Stimulated activated CD8-positive, alpha-beta memory T cell treated with anti-CD3 and anti-CD28 coated beads, Interleukin-12 subunit alpha, Interleukin-12 subunit beta, amount 100 ng/mL, for 24 hours (primary cell): ENCODE data around the gene CRYBG3.

Experiments
- DNase-seq: peaks from one replicate; pipeline ENCODE4 v3.0.0-alpha.2; 2020; ENCODE audit errors: extremely low read depth

CRYBG3 gene

DNA sequence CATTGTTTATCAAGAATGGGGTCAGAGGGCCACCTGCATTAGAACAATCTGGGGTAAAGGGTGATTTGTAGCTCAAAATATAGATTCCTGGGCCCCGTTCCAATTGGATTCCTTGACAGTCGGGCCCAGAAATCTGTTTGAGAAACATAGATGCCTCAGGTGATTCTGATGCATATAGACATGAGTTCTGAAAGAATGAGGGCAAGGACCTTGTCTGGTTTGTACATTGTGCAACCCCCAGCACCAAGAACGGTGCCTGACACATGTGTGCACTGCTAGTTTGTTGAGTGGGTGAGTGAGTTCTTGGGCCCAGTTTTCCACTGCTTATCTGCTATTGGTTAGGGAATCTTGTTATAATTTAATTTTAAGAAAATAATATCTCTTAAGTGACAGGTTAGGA, 16.6 kb downstream of the CRYBG3 start:
- no peak for DNase-seq

DNA sequence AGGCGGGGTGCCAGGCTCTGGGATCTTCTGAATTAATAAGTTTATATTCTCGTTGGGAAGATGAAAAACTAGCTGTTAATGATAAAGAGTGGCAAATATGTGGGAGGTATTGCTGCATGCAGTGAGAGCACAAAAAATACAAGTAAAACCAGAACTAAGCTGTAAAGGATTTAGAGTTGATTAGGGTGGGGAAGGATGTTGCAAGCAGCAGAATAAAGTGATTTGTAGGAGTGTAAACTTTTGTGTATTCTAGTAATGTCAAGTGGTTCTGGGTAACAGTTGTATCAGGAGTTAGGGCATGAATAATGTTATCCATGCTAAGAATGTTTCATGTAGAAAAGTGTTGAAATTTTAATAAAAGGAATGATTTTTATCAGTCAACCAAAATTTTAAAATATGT, 18.1 kb downstream of the CRYBG3 start:
- no peak for DNase-seq

DNA sequence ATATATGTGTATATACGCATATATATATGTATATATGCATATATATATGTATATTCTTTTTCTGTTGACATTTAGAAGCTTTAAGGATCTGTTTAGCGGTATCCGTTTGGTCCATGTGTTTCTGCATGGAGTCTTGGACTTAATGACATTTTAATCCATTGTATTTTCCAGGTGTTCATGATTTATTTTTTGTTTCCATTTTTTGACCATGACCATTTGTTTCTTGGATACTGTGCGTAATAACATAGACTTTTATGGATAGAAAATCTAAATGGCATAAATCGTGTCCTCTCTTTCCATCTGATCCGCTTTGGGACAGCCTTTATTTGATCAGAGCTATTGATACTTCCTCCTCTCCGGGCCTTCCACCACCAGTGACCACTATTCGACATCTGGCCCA, 19.5 kb downstream of the CRYBG3 start:
- DNase-seq, result no peak

DNA sequence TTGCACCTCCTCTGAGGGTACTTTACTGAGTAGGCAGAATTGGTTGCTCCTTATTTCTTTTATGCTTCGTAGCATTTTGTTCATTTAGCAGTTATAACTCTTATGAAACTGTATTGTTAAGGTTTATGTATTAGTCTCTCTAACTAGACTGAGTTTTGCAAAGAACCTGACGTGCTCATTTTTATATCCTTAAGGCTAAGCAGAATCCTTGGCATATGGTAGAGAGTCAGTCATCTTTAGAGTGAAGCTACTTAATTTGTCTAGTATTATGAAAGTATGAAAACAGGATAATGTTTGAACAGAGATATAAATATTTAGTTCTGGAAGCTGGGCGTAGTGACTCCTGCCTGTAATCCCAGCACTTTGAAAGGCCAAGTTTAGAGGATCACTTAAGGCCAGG, 20.1 kb downstream of the CRYBG3 start:
- no peak for DNase-seq

DNA sequence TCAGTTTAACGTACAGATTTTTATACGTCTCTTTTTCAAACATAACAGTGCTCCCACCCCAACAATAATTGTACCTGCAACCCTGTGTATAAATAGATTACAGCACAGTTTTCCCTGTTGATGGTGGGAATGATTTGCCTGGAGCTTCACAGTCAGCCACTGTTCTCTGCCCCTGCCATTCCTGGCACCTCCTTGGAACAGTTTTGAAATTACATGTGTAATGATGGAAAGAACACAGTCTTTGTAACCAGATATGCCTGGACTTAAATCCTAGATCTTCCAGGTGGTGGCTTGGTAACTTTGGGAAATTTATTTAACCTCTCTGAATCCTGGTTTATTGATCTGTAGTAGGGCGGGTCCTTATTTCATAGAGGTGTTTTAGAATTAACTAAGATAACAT, 27.0 kb downstream of the CRYBG3 start:
- DNase-seq, result no peak

DNA sequence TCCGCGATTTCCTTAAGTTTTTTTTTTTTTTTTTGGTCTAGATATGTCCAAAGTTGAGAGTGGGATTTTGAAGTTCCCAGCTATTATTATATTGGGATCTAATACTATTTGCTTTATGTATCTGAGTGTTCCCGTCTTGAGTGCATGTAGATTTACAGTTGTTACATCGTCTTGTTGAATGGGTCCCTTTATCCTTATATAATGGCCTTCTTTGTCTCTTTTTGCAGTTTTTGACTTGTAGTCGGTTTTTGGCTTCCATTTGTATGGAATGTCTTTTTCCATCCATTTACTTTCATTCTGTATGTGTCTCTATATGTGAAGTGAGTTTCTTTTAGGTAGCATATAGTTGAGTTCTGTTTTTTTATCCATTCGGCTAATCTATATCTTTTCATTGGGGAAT, 35.6 kb downstream of the CRYBG3 start:
- no peak for DNase-seq

DNA sequence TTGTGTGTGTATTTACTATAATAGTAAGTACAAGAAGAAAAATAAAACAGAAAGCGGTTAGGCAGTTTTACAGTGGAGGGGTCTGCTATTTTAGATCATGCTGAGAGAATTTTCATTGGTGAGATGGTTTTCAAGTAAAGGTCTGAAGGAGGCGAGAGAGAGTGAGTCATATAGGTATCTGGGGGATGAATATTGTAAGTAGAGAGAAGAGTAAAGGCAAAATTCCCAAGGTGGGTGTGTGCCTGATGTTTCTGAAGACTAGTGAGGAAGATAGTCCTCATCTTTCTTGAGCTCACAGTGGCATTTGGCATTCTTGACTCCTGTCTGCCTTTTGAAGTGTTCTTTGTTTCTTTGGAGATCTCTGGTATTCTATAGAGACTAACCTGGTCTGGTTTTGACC, 38.6 kb downstream of the CRYBG3 start:
- DNase-seq, result no peak

DNA sequence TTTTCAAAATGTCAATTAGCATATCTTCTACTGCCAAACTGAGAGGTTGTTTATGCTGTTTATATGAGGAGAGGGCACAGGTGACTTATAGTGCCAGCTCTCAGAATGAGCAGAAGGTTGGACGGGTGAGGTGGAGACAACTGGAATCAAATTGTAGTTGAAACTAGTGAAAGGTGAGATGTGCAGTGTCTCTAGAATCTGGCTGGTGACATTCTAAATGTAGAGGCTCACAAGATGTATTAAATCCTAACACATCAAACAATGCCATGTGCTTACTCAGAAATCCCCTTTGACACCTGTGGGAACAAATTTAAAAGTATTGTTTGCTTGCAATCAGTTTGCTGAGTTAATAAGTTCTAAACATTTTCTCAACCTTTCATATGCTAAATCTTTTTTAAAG, 40.8 kb downstream of the CRYBG3 start:
- DNase-seq, result no peak

DNA sequence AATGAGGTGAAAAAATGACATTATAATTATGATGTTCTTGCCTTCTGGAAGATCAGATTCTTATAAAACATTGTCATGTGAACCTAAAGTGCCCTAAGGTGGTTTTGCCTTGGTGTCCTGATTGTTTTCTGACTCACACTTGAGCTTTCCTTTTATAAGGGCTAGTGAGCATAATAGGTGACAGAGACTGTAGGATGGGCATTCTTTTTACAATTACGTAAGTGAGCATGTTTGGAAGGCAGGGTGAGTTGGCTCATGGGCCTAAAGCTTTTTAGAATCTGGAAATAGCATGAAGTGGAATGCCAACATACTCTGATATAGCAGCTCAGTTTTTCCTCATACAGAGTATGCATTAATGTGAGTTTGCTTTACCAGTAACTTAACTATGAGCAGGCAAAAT, 41.2 kb downstream of the CRYBG3 start:
- DNase-seq, result no peak

DNA sequence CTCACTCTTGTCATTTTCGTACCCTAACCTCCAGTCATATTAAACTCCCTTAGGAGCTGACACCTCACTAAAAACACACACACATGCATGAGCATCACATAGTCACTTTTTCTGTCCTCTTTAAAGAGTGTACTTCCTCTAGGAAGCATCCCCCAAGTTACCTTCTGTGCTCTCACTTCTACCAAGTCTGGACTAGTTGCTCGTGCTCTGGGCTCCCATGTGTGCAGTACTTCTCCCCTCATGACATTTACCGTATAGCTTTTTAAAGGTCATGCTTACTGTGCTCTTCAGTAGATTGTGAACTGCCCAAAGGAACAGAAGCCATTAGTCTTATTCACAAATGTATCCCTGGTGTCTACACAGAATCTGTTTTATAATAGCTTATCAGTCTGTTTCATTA, 42.0 kb downstream of the CRYBG3 start:
- no peak for DNase-seq

DNA sequence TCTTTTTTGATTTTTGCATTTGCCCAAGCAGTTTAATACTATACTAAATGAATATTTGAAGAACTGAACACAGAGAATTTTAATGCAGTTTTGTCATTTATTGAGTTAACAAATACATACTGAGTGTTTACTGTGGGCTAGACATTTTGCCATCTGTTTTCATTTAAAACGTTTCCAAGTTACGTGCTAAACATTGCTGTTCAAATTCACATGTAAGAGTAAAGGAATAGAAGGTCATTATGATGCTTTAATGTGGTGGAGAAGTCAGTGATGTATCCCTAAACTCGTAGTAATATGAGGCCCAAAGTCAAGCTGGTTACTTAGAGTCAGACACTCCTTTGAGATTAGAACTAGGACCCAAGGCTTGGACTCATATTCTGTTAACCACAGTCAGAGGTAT, 49.4 kb downstream of the CRYBG3 start:
- no peak for DNase-seq

DNA sequence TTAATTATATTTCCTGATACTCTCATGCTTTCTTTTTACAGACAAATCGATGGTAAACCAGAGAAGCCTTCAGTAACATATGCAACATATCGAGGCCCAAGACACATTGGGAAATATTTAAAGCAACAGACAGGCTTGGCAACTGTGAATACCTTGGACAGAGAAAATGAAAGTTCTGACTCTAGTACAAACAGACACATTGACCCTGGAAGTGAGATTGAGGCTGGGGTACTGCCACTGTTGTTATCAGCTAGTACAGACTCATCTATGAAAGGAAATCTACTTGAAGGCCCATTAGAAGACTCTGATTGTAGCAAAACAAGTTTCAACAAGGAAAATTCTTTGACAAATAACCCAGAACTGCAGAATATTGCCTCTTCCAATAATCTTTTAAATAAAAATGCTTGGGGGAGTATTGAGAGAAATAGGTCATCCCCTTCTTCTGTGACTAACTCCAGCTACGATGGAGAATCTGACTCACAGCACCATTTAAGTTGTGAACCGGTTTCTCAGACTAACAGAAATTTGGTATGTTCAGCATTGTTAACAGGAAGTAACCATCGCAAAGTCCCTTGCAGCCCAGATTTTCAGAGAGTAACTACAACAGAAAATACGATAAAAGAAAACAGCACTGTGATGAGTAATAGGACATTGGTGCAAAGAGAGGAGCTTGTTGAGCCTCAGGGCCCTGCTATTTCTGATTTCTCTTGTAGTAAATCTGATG, 50.2 kb downstream of the CRYBG3 start:
- DNase-seq, result no peak

DNA sequence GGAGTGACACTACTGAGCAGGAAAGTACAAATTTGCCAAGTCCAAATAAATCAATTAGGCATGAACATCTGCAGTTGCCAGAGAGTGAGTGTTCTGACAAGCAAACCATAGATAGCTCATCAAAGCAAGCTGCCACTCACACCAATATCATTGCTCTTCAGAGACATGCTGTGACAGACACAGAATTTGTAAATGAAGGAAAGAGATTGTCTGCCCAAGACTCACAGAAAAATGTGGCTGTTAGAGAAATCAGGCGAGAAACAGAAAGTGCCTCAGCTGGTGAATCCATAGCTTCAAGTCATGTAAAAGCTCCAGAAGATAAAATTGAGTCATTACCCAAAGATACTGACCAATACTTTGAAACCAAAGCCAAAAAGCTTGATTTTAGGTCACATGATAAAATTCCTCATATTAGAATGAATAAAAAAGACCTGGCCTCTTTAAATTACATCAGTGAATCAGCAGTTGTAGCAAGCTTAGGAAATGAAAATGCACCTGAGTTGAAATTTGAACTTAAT, 50.8 kb downstream of the CRYBG3 start:
- DNase-seq, result no peak

DNA sequence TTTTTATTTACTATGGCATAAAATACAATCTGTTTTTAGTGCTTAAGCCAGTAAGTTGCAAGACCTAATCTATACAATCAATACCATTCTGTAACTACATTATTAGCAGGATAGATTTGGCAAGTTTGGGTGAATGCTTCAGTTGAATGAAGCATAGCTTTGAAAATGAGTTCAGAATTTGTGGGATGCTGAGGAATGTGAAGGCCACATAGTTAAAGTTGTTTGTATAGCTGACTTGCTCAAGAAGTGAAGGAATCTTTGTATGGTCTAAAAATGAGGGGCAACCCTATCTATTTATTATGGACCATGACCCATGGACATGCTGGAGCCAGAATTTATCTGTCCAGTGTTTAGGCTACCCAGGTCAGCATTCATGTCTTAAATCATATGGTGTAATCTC, 58.5 kb downstream of the CRYBG3 start:
- no peak for DNase-seq

DNA sequence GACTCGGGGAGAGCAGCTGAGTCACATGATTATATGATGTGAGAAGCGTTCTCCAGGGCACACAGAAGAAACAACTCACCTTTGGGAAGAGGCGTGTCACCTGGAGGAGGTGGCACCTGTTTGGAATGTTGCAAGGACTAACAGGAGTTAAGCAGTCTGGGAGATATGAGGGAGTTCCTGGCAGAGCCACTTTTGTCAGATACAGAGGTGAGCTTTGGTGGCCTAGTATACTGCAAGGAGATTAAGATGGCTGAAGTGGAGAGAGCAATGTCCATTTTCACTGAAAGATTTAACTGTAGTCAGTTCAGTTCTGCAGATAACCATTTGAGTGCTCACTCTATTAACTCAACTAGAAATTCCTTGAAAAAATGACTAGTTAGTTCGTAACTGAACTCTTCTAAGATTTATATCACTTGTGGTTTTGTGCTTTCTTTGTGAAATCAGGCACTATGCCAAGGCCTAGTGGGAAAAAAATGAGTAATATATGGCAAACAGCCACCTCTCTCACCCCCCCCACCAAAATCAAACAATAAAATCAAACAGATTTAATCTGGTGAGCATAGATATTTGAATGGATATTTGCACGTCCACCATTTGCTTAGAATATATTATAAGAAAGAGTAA, 61.3 kb downstream of the CRYBG3 start:
- DNase-seq, result no peak

DNA sequence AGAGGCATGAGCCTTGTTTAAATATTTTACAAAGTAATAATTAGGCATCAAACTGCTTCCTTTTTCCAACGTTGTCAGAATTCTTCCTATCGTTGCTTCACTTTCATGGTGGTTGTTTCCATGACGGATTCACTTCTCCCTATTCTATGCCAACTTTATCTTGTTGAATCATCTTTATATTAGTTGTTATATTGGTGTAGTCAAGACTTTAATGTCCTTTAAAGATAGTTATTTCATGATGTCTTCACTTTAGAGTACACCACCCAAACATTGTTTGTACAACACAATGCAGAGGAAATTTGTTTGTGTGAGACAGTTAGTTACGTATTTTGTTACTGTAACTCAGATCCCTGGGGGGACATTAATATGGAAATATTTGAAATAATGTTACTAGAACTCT, 61.9 kb downstream of the CRYBG3 start:
- DNase-seq, result no peak

DNA sequence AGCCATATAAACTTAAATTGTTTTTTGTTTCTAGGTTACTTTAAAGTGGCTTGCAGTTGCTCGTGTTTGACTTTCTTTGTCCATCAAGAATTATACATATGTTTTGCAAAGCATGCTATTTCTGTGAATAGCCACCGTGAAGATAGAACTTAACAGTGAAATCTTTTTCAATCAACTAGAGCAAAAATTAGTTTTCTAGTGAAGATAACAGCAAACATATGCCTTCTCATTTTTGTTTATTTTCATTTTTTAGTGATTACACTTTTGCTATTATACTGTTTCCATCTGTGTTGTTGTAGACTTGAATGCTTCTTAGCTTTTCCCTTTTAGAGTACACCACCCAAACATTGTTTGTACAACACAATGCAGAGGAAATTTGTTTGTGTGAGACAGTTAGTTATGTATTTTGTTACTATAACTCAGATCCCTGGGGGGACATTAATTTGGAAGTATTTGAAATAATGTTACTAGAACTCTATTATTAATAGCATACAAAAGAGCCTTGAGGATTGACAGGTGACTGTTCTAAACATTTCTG, 62.8 kb downstream of the CRYBG3 start:
- DNase-seq, result no peak

DNA sequence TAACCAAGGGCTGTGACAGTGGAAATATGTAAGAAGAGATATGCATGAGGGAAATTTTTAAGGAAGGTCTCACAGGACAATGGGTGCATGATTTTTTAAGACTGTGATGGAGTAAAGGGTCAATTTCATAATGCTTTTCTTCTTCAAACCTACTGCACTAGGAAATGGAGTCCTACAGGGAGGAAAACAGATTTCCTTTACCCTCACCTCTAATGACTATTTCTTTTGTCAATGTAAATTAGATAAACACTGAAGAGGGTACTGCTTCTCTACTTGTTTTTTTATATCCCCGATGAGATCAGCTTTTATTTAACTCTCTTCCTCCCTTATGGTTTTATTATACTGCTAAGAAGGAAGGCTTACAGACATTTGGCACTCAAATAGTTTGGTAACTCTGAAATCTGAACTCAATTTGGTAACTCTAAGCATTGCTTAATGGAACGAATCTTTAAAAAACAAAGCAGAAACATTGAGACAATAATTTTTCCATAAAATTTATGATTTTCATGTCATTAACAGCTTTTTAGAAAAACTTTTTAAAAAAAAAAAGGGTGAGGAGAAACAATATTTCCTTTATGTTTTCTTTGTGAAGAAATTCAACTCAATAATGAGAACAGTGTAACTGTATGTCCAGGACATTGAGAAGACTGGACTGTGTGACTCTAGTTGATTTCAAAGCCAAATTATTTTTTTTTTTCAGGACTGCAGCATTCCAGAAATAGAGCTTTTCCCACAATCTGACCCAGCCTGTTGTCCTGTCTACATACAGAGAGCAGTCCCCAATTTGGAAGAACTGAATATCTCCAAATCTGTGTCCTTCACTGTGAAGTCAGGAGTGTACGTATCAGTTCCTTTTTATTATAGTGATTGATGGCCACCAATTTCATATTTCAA, 64.4 kb downstream of the CRYBG3 start:
- DNase-seq, result no peak

DNA sequence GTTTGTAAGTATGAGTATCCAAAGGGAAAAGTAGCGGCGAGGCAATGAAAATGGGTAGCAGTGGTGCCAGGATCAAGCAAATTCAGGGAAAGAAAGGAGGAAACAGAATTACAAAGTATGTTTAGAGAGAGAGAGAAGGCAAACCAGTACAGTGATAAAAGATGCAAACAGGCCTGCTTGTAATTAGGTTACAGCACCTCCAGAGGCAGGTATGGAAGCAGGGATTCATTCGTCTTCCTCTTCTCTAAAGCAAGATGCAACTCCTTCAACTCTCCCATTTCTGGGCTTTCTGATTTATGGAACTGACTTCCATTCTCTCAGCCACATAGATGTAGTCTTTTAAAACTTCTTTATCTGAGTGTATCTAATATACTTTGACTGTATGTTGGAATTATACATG, 68.0 kb downstream of the CRYBG3 start:
- DNase-seq, result no peak

DNA sequence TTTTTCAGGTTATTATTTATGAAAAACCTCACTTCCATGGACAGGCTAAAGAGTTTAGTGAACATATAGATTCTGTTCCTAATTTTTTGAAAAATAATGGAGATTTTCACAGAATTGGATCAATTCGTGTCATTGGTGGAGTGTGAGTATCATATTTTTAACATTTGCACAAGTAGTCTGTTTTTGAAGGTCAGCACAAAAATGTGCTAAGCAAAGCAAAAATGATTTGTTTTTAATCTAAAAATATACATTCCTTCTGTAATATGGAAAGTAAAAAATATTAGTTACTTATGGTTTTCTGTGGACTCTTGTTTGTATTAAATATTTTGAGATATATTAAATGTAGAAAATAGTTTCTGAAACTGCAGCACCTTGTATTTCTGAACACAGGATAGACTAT, 71.0 kb downstream of the CRYBG3 start:
- no peak for DNase-seq

DNA sequence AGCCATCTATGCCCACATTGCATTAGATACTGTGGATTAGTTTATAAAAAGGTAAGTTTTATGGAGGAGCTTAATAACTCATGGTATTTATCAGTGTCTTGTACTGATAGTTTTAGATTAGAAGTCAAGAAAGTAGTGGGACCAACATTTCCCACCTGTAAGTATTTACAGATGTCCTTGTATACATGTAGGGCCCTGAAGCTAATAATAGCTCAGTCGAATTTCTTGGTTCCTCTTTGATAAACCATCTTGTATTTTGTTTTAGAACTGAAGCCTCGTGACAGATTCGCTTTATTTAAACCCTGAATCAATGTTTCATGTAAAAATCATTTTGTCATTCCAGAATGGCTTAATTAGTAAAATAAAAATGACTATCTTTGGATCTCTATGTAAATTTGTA, 73.4 kb downstream of the CRYBG3 start:
- no peak for DNase-seq

DNA sequence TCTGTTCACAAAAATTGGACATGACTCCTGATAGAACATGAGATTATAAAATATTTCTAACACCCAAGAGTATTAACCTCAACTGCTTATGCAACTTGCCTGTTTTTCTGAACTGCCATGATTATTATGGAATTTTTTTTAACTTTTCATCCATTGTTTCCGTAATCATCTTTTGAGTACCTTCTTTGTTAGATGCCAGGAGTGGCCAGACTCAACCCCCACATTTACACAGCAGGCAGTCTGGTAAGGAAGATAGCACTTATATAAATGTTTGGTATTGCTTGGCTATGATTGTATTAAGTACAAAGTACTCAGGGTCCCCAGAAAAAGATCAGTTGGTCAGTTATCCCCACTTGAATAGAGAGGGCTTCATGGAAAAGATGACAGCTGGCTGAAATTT, 74.3 kb downstream of the CRYBG3 start:
- DNase-seq, result no peak
